Common myeloid progenitor, CD34-positive (primary cell): Measurements from ENCODE around the gene PRPF38B.

ENCODE experiments used
- CTCF ChIA-PET: fragments of 350-600 bp; sonication (Branson Sonifier 250); formaldehyde crosslinking; loops from one replicate; lab custom pipeline; 2021; ENCODE audit warnings: antibody characterized with exemption; lab: Charles Lee
- POLR2A ChIA-PET: fragments of 350-600 bp; sonication (Branson Sonifier 250); formaldehyde crosslinking; loops from one replicate; lab custom pipeline; 2021; ENCODE audit warnings: antibody characterized with exemption; lab: Charles Lee
- DNase-seq, 3 donors: peaks; one replicate each; pipeline versions ENCODE4 v3.0.0 to v3.0.0-alpha.2; 2013
- H3K27ac ChIP-seq, 2 experiments: 1 replicate in 1 of 2; 2 replicates in 1 of 2; pipeline ENCODE4 v1.7.0; 2013; ENCODE audit warnings: inconsistent platforms in 2 of 2, low read length in 2 of 2, mild to moderate bottlenecking in 2 of 2, low read depth in 1 of 2, moderate library complexity in 1 of 2; ENCODE audit not compliant: severe bottlenecking in 2 of 2, insufficient read depth in 1 of 2, poor library complexity in 1 of 2
- H3K27me3 ChIP-seq, 5 experiments: replicated peaks in 2 of 5; 1 replicate in 3 of 5; 2 replicates in 2 of 5; pipeline versions ENCODE4 v1.6.1 to v1.7.0; 2013; ENCODE audit warnings: low read length in 4 of 5, mild to moderate bottlenecking in 2 of 5, moderate library complexity in 2 of 5, inconsistent platforms in 1 of 5; ENCODE audit not compliant: insufficient read depth in 5 of 5, control insufficient read depth in 4 of 5
- H3K36me3 ChIP-seq, 4 experiments: 1 replicate in 2 of 4; 2 replicates in 2 of 4; pipeline versions ENCODE4 v1.6.1 to v1.7.0; 2013; ENCODE audit warnings: low read length in 3 of 4, control low read depth in 1 of 4, mild to moderate bottlenecking in 1 of 4; ENCODE audit not compliant: control insufficient read depth in 4 of 4, insufficient read depth in 4 of 4
- H3K4me1 ChIP-seq, 4 experiments: 1 replicate in 3 of 4; 2 replicates in 1 of 4; pipeline versions ENCODE4 v1.6.1 to v1.7.1; 2013; ENCODE audit warnings: low read length in 3 of 4, mild to moderate bottlenecking in 3 of 4, control low read depth in 1 of 4, inconsistent platforms in 1 of 4, moderate library complexity in 1 of 4; ENCODE audit not compliant: control insufficient read depth in 4 of 4, insufficient read depth in 4 of 4; ENCODE audit errors: control extremely low read depth in 1 of 4
- H3K4me3 ChIP-seq, 7 experiments: 1 replicate in 4 of 7; 2 replicates in 3 of 7; pipeline versions ENCODE4 v1.5.1 to v1.7.0; 2013; ENCODE audit warnings: mild to moderate bottlenecking in 7 of 7, low read length in 6 of 7, moderate library complexity in 6 of 7, inconsistent platforms in 2 of 7, low read depth in 2 of 7, control low read depth in 1 of 7; ENCODE audit not compliant: insufficient read depth in 4 of 7, control insufficient read depth in 1 of 7; ENCODE audit errors: extremely low read depth in 1 of 7
- H3K9me3 ChIP-seq, 5 experiments: 1 replicate in 4 of 5; 2 replicates in 1 of 5; pipeline versions ENCODE4 v1.6.1 to v1.7.1; 2013; ENCODE audit warnings: low read length in 4 of 5, mild to moderate bottlenecking in 2 of 5, inconsistent platforms in 1 of 5, low read depth in 1 of 5, moderate library complexity in 1 of 5; ENCODE audit not compliant: control insufficient read depth in 4 of 5, insufficient read depth in 2 of 5; ENCODE audit errors: control extremely low read depth in 1 of 5
- WGBS: methylation state at CpG from one replicate; pipeline ENCODE4 v1.1.5; 2013; ENCODE audit not compliant: insufficient coverage; 5-methylcytosine and 5-hydroxymethylcytosine counted together

The PRPF38B gene

GRCh38 chr1:108717774-108718316 lies 25.7 kb downstream of the PRPF38B start:
- no peaks in the 10 kb centered on the region for H3K9me3 ChIP-seq
- no peaks in the 10 kb centered on the region for H3K36me3 ChIP-seq
- DNase-seq, result no peak
- H3K4me1 ChIP-seq, result no peaks in the 10 kb centered on the region
- CTCF ChIA-PET, result interaction anchor here (0.8 to 2.6 kb wide), 3 partner anchors 10 to 25 kb away, joined by 3 to 5 read pairs (median 3); partner anchors contain the start of gene PRPF38B
- POLR2A ChIA-PET, result interaction anchor here (0.6 kb wide), 1 partner anchor 72 kb away, joined by 3 read pairs; no protein-coding TSS in a partner anchor
- 97% methylated on average over 9 of the region's 9 CpGs for WGBS
- H3K27ac ChIP-seq, result no peak overlapping the region
- H3K27me3 ChIP-seq, result peaks cover 0 to 4% (median 0%) of the 10 kb centered on the region in 5 experiments
- no peak overlapping the region for H3K4me3 ChIP-seq

- ChIA-PET POLR2A (no interaction called here), CTCF (interaction anchor here (0.6 kb wide), 1 partner anchor 26 kb away, joined by 3 read pairs; no protein-coding TSS in a partner anchor)
- no peaks in the 10 kb centered on the region for H3K9me3 ChIP-seq
- no peak for DNase-seq
- H3K27ac ChIP-seq, result no peak overlapping the region
- WGBS, result 100% methylated on average over 2 of the region's 6 CpGs
- H3K4me1 ChIP-seq, result no peaks in the 10 kb centered on the region
- H3K36me3 ChIP-seq, result no peaks in the 10 kb centered on the region
- no peak overlapping the region for H3K4me3 ChIP-seq
- peaks cover 0 to 4% (median 0%) of the 10 kb centered on the region in 5 experiments for H3K27me3 ChIP-seq
These were observed 27.0 kb downstream of the PRPF38B start for GRCh38 chr1:108718927-108719655.

- no peak for DNase-seq
- no peak overlapping the region for H3K4me3 ChIP-seq
- no peaks in the 10 kb centered on the region for H3K36me3 ChIP-seq
- CTCF ChIA-PET, result no interaction called here
- 92% methylated on average over 7 of the region's 8 CpGs for WGBS
- POLR2A ChIA-PET, result interaction anchor here (0.5 to 0.6 kb wide), 2 partner anchors 208 to 315 kb away, joined by 3 to 5 read pairs; no protein-coding TSS in a partner anchor
- H3K9me3 ChIP-seq, result no peaks in the 10 kb centered on the region
- H3K4me1 ChIP-seq, result no peaks in the 10 kb centered on the region
- peaks cover 0 to 4% (median 0%) of the 10 kb centered on the region in 5 experiments for H3K27me3 ChIP-seq
- H3K27ac ChIP-seq, result no peak overlapping the region
These were observed 27.7 kb downstream of the PRPF38B start for GRCh38 chr1:108719656-108720435.

- WGBS, result 97% methylated on average over 6 of the region's 6 CpGs
- CTCF ChIA-PET, result interaction anchor here (1.9 kb wide), 1 partner anchor 11 kb away, joined by 5 read pairs; no protein-coding TSS in a partner anchor
- no peaks in the 10 kb centered on the region for H3K4me1 ChIP-seq
- H3K4me3 ChIP-seq, result no peak overlapping the region
- POLR2A ChIA-PET, result no interaction called here
- no peak for DNase-seq
- no peak overlapping the region for H3K27ac ChIP-seq
- no peaks in the 10 kb centered on the region for H3K36me3 ChIP-seq
- H3K9me3 ChIP-seq, result no peaks in the 10 kb centered on the region
- peaks cover 0 to 2% (median 0%) of the 10 kb centered on the region in 5 experiments for H3K27me3 ChIP-seq
These were observed 30.2 kb downstream of the PRPF38B start for GRCh38 chr1:108722292-108722691.

- H3K27ac ChIP-seq, result no peak overlapping the region
- DNase-seq, result no peak
- H3K4me1 ChIP-seq, result no peaks in the 10 kb centered on the region
- ChIA-PET CTCF (no interaction called here), POLR2A (no interaction called here)
- no peaks in the 10 kb centered on the region for H3K9me3 ChIP-seq
- no CpG with 5 or more reads among the region's 1 CpG for WGBS
- H3K4me3 ChIP-seq, result no peak overlapping the region
- peaks cover 0 to 1% (median 0%) of the 10 kb centered on the region in 5 experiments for H3K27me3 ChIP-seq
- no peaks in the 10 kb centered on the region for H3K36me3 ChIP-seq
These were observed 33.8 kb downstream of the PRPF38B start for GRCh38 chr1:108725906-108726305.

- POLR2A ChIA-PET, result no interaction called here
- Histone ChIP-seq H3K27ac (no peak overlapping the region), H3K9me3 (no peaks in the 10 kb centered on the region), H3K36me3 (no peaks in the 10 kb centered on the region), H3K4me3 (no peak overlapping the region), H3K4me1 (no peaks in the 10 kb centered on the region), H3K27me3 (peaks cover 0 to 1% (median 0%) of the 10 kb centered on the region in 5 experiments)
- CTCF ChIA-PET, result interaction anchor here (1.3 kb wide), 1 partner anchor 19 kb away, joined by 4 read pairs; no protein-coding TSS in a partner anchor
- WGBS, result 99% methylated on average over 5 of the region's 8 CpGs
- DNase-seq, result no peak
These were observed 36.3 kb downstream of the PRPF38B start for GRCh38 chr1:108728327-108728923.
